Type B pancreatic cell (in vitro differentiated cells): Measurements from ENCODE around the gene SMAD5. TPM values are rescaled to one million over a fixed set of nuclear protein-coding genes. Genes with fewer than 3 reads are reported as not detected.

Source experiments
- DNase-seq: peaks from one replicate; pipeline ENCODE4 v3.0.0; 2021; ENCODE audit warnings: mixed read lengths; ENCODE audit not compliant: unreplicated experiment; ENCODE audit errors: extremely low spot score
- H3K27ac Mint-ChIP-seq: 2 replicates; pipeline ENCODE4 v1.8.0; 2021; ENCODE audit warnings: mild to moderate bottlenecking, mixed read lengths
- H3K27me3 Mint-ChIP-seq: 2 replicates; pipeline ENCODE4 v1.8.0; 2021; ENCODE audit warnings: mixed read lengths
- H3K36me3 Mint-ChIP-seq: 2 replicates; pipeline ENCODE4 v1.8.0; 2021; ENCODE audit warnings: mixed read lengths
- H3K4me1 Mint-ChIP-seq: one replicate; pipeline ENCODE4 v1.8.0; 2021; ENCODE audit warnings: mixed read lengths; ENCODE audit not compliant: unreplicated experiment
- H3K4me3 Mint-ChIP-seq: 2 replicates; pipeline ENCODE4 v1.8.0; 2021; ENCODE audit warnings: mild to moderate bottlenecking, mixed read lengths
- H3K9me3 Mint-ChIP-seq: 2 replicates; pipeline ENCODE4 v1.8.0; 2021; ENCODE audit warnings: mixed read lengths
- CTCF ChIP-seq: fragments of 200-600 bp; sonication (generic); conservative IDR thresholded peaks from 2 replicates; pipeline ENCODE4 v1.5.0; 2021; ENCODE audit warnings: antibody characterized with exemption, mild to moderate bottlenecking
- total RNA-seq: library from RNA; stranded (reverse); gene quantifications from 2 replicates; pipeline ENCODE4 v1.2.1, GENCODE V29; 2021; ENCODE audit warnings: low replicate concordance

The SMAD5 gene
- total RNA-seq, 1 donor from 2014 or later, result 80.0 TPM

GRCh38 chr5:136101884-136102283, 30.8 kb upstream of the SMAD5 start:
- Mint-ChIP-seq H3K27ac (no peak overlapping the region), H3K4me1 (peaks cover 11% of the 10 kb centered on the region), H3K36me3 (no peaks in the 10 kb centered on the region), H3K27me3 (peaks cover 12% of the 10 kb centered on the region), H3K4me3 (no peak overlapping the region), H3K9me3 (no peaks in the 10 kb centered on the region)
- DNase-seq, result no peak
- TF ChIP-seq CTCF, result no peak

- Mint-ChIP-seq H3K4me1 (peaks cover 15% of the 10 kb centered on the region), H3K4me3 (no peak overlapping the region), H3K36me3 (no peaks in the 10 kb centered on the region), H3K27me3 (peaks cover 9% of the 10 kb centered on the region), H3K9me3 (no peaks in the 10 kb centered on the region), H3K27ac (no peak overlapping the region)
- DNase-seq, result no peak
- TF ChIP-seq CTCF, result no peak
Measured at GRCh38 chr5:136103118-136103517, 29.5 kb upstream of the SMAD5 start.

- DNase-seq, result no peak
- Mint-ChIP-seq H3K4me3 (no peak overlapping the region), H3K9me3 (no peaks in the 10 kb centered on the region), H3K4me1 (peaks cover 22% of the 10 kb centered on the region), H3K27me3 (peaks cover 6% of the 10 kb centered on the region), H3K27ac (peak overlapping the region; percentile 44), H3K36me3 (no peaks in the 10 kb centered on the region)
- no peak for TF ChIP-seq CTCF
Measured at GRCh38 chr5:136104306-136104965, 28.2 kb upstream of the SMAD5 start.

DNA sequence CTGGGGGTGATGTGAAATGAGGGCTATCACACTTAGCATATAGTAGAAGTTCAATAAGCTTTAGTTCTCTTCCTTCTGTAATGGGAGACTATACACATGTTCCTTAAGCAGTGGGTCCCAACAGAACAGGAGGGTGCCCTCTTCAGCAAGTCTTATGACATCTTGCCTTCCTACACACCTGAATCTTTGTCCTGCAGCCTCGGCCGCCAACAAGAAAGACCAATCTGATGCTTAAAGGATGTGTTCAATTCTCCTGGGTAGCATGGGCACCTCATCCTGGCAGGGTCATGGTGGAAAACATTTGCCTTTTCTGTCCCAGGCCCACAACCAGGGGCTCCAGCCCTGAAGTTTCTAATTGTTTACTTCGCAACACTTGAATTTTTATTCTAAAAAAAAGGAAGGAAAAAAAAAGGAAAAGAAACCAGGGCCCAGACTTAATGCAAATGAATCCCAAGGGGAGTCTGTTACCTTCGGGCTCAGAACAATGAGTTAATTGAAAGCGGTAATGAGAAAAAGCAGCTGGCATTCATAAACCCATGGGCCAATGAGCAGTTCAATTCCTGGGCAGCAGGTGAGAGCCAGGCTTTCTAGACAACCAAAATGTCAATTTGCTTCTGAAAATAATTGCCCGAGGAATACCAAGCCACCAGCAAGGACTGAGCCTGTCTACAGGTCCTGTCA, 26.2 kb upstream of the SMAD5 start:
- TF ChIP-seq CTCF, result no peak
- no peak for DNase-seq
- H3K9me3 Mint-ChIP-seq, result no peaks in the 10 kb centered on the region
- H3K4me1 Mint-ChIP-seq, result peaks cover 26% of the 10 kb centered on the region
- H3K36me3 Mint-ChIP-seq, result no peaks in the 10 kb centered on the region
- H3K4me3 Mint-ChIP-seq, result no peak overlapping the region
- H3K27ac Mint-ChIP-seq, result no peak overlapping the region
- no peaks in the 10 kb centered on the region for H3K27me3 Mint-ChIP-seq

DNA sequence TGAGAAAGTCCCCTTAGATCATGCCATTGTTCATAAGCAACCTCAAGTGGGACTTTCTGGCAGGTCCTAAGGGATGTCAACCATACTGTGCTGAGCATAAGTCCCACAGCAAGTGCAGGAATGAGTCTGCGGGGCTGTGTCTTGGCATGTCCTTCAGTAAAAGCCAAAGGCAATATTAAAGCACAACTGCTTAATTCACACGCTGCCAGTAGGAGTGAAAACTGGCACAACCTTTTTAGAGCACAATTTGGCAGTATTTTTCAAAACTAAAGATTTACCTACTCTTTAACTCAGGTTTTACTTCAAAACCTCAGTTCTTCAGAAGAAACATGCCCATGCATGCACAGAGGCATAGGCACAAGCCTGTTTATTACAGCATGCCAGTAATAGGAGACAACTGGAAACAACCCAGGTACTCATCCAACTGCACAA, 24.4 kb upstream of the SMAD5 start:
- Mint-ChIP-seq H3K4me3 (no peak overlapping the region), H3K9me3 (peaks cover 5% of the 10 kb centered on the region), H3K36me3 (no peaks in the 10 kb centered on the region), H3K4me1 (peaks cover 27% of the 10 kb centered on the region), H3K27ac (peak overlapping the region; percentile 44), H3K27me3 (no peaks in the 10 kb centered on the region)
- TF ChIP-seq CTCF, result no peak
- DNase-seq, result no peak
